22Rv1 (cell line): ENCODE results near the gene CPN2.

Experiments used
- ZFX ChIP-seq: fragments of 450-650 bp; IDR thresholded peaks from 2 replicates; pipeline ENCODE4 v1.6.1; 2017; ENCODE audit warnings: antibody characterized with exemption, borderline replicate concordance
- TF ChIP-seq, protein P1 (sequence below): fragments of 450-650 bp; IDR thresholded peaks from 2 replicates; pipeline ENCODE4 v1.5.1; 2017; ENCODE audit warnings: mild to moderate bottlenecking

- TF ChIP-seq, protein P1, sequence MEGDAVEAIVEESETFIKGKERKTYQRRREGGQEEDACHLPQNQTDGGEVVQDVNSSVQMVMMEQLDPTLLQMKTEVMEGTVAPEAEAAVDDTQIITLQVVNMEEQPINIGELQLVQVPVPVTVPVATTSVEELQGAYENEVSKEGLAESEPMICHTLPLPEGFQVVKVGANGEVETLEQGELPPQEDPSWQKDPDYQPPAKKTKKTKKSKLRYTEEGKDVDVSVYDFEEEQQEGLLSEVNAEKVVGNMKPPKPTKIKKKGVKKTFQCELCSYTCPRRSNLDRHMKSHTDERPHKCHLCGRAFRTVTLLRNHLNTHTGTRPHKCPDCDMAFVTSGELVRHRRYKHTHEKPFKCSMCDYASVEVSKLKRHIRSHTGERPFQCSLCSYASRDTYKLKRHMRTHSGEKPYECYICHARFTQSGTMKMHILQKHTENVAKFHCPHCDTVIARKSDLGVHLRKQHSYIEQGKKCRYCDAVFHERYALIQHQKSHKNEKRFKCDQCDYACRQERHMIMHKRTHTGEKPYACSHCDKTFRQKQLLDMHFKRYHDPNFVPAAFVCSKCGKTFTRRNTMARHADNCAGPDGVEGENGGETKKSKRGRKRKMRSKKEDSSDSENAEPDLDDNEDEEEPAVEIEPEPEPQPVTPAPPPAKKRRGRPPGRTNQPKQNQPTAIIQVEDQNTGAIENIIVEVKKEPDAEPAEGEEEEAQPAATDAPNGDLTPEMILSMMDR = no peak
- TF ChIP-seq ZFX = no peak
Measured at GRCh38 chr3:194307849-194308248, 43.3 kb downstream of the CPN2 start.
